Lower lobe of right lung (tissue), 2 donors: ENCODE results near the gene TMEM59L. TPM values are rescaled to one million over a fixed set of nuclear protein-coding genes. Genes with fewer than 3 reads are reported as not detected.

Experiments
- ATAC-seq, 2 donors: fragments of 200-7000 bp; cut with Tn5 transposase; one replicate each; pipeline ENCODE4 v1.9.1; 2020 to 2022; ENCODE audit warnings: mild to moderate bottlenecking in 2 of 2, moderate library complexity in 2 of 2
- DNase-seq: peaks from one replicate; pipeline ENCODE4 v3.0.0-alpha.2; 2020
- H3K27ac ChIP-seq: fragments of 200-600 bp; one replicate; pipeline ENCODE4 v1.8.0; 2022
- H3K27me3 ChIP-seq: fragments of 200-600 bp; one replicate; pipeline ENCODE4 v1.8.0; 2022; ENCODE audit warnings: low read depth
- H3K36me3 ChIP-seq: fragments of 200-600 bp; one replicate; pipeline ENCODE4 v1.8.0; 2022; ENCODE audit warnings: mild to moderate bottlenecking
- H3K4me1 ChIP-seq: fragments of 200-600 bp; one replicate; pipeline ENCODE4 v1.8.0; 2022
- H3K4me3 ChIP-seq: fragments of 200-600 bp; one replicate; pipeline ENCODE4 v1.8.0; 2022; ENCODE audit warnings: mild to moderate bottlenecking
- H3K9me3 ChIP-seq: fragments of 200-600 bp; one replicate; pipeline ENCODE4 v1.8.0; 2022
- CTCF ChIP-seq: fragments of 200-600 bp; IDR thresholded peaks from one replicate; pipeline ENCODE4 v1.8.0; 2022; ENCODE audit warnings: antibody characterized with exemption, mild to moderate bottlenecking
- intact Hi-C: fragments of 100-400 bp; cut with DNase I; formaldehyde crosslinking; loops from one replicate; pipeline ENCODE4 v1.11.0; 2022
- total RNA-seq: library from RNA; stranded (reverse); fragmentation: NEBNext Ultra II Directional; extraction: Animal tissue kit (Norgen Biotek cat#: 25700); gene quantifications from one replicate; pipeline ENCODE4 v1.2.1, GENCODE V29; 2021
- donor health status: DM: no; HTN: yes; CAD: no; lungs with severe emphysema.

The TMEM59L gene
- total RNA-seq, 1 donor from 2014 or later = 1.1 TPM

GRCh38 chr19:18635831-18636182 is 23.1 kb downstream of the TMEM59L start:
- DNase-seq (no peak), ATAC-seq (no peak)
- Histone ChIP-seq H3K27me3 (no peaks in the 10 kb centered on the region), H3K4me1 (peaks cover 20% of the 10 kb centered on the region), H3K4me3 (peak overlapping the region; percentile 78), H3K36me3 (peaks cover 3% of the 10 kb centered on the region), H3K27ac (no peak overlapping the region), H3K9me3 (no peaks in the 10 kb centered on the region)
- intact Hi-C loops = no loop called here
- TF ChIP-seq CTCF = no peak

- H3K27ac ChIP-seq = peak overlapping the region; percentile 87
- peaks cover 20% of the 10 kb centered on the region for H3K4me1 ChIP-seq
- H3K27me3 ChIP-seq = no peaks in the 10 kb centered on the region
- ATAC-seq (peak; percentile 96 to 97), DNase-seq (peak; percentile 99)
- intact Hi-C loops = no loop called here
- no peak for TF ChIP-seq CTCF
- H3K36me3 ChIP-seq = peaks cover 4% of the 10 kb centered on the region
- H3K9me3 ChIP-seq = no peaks in the 10 kb centered on the region
- H3K4me3 ChIP-seq = peak overlapping the region; percentile 78
These were observed 23.7 kb downstream of the TMEM59L start for GRCh38 chr19:18636183-18636968.

GRCh38 chr19:18636969-18637629 is 24.4 kb downstream of the TMEM59L start, which contains the start of gene KLHL26:
Gene KLHL26 (plus strand): TSS chr19:18637028. CDS start chr19:18637055, 27 bp downstream.
- peaks cover 4% of the 10 kb centered on the region for H3K36me3 ChIP-seq
- no peak for TF ChIP-seq CTCF
- intact Hi-C loops = no loop called here
- no peaks in the 10 kb centered on the region for H3K27me3 ChIP-seq
- peak within 1 kb of the TSS; percentile 87 for H3K27ac ChIP-seq
- DNase-seq = no peak
- peak within 1 kb of the TSS; percentile 78 for H3K4me3 ChIP-seq
- H3K9me3 ChIP-seq = no peaks in the 10 kb centered on the region
- no peak for ATAC-seq
- peaks cover 20% of the 10 kb centered on the region for H3K4me1 ChIP-seq

- DNase-seq = no peak
- no peaks in the 10 kb centered on the region for H3K9me3 ChIP-seq
These were observed 25.3 kb downstream of the TMEM59L start for GRCh38 chr19:18637673-18638630.

More at GRCh38 chr19:18637673-18638630, 25.3 kb downstream of the TMEM59L start:
- Histone ChIP-seq H3K27me3 (no peaks in the 10 kb centered on the region), H3K4me1 (peaks cover 20% of the 10 kb centered on the region), H3K4me3 (peak overlapping the region; percentile 78), H3K36me3 (peaks cover 4% of the 10 kb centered on the region), H3K27ac (peak overlapping the region; percentile 87)
- ATAC-seq = no peak
- no peak for TF ChIP-seq CTCF
- intact Hi-C loops = no loop called here
